CD4-positive, alpha-beta T cell treated with Interleukin-4 for 4 hours (primary cell): ENCODE data around the gene EYA2.

Experiments used
- DNase-seq: peaks from one replicate; pipeline ENCODE4 v3.0.0-alpha.2; 2020

EYA2 gene

DNA sequence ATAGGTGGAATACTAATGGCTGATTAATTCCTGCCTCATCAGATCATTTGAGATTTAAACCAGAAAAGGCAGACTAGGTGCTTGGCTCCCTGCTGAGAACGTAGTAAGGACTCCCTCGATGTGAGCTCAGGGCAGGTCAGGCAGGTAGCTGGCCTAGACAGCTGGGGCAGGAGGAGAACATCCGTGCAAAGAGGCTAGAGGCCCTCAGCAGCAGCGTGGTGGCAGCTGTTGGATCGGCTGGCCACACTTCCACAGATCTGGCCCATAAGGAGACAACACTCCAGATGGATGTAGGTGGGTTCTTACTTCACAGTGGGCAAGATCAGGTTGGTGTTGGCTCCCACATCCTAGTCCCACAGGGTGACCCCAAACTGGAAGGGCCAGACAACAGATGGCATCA is 38.5 kb downstream of the EYA2 start:
- DNase-seq, result no peak

DNA sequence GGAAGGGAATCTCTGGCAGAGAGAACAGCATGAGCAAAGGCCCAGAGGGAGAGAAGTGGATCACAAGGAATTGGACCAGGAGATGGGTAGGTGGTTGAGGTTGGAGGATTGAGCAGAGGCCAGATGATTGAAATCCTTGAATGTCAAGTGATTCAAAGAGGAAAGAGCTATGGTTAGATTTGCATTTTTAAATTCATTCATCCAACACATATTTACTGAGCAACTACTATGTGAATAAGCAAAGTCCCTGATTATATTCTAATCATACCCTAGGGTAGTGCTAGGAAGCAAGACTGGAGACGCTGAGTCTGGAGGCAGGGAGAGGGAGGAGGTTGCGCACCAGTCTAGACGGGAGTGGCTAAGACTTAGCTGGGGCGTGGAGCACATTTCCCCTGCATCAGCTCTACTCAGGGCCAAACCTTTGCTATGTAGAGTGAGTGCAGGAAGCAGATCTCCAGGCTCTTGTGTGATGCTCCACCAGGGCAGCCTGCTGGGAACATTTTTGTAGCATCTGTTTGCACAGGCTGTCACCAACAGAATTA is 40.2 kb downstream of the EYA2 start:
- DNase-seq, result no peak

DNA sequence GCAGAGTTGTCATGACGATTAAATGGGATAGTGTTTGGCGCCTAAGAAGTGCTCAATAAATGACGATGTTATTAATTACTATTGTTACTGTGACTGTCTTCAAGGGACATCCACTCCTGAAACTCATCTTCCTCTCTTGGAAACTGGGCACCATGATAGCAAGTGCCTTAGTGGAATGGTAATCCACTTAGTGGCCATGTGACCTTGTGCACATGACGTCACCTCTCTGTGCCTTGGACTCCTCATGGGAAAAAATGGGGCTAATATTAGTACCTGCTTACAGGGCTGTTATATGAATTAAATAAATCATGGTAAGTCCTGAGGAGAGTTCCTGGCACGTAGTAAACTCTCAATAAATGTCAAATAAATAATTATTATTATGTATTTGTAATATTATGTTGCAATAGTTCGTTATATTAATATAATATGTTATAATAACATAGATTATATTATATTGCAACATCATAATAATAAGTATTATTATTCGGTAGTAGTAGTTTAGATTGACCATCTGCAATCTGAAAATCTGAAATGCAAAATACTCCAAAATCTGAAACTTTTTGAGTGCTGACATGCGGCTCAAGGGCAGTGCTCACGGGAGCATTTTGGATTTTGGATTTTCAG is 40.9 kb downstream of the EYA2 start:
- no peak for DNase-seq

DNA sequence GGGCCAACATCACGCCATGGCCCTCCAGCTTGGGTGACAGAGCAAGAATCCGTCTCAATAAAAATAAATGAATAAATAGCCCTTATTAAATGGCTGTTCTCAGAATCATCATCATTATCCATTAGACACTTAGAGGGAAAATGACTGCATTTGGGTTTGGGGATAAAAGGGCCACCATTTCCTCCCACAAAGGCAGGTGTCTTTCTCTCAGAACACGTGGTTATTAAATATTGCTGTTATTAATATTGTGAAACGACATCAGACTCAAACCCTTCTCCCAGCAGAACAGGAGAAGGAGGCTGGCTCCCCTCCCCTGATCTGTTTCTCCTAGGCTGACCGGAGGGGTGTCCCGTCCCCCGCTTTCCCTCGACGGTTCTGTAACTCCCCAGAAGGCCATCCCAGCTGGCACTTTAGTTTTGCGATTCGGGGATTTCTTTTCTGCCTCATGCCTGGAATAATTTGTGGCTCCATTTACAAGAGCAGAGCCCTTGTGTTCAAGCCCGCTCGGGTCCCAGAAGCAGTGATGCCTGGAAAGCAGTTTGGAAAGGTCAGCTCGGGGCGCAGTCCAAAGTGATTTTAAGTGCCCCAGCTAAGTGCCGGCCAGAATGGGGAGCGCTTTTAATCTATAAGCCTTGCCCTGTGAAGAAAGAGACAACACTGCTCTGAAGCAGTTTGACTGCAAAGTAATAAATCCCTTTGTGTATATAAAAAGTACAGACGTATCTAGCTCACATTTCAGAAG is 41.9 kb downstream of the EYA2 start:
- DNase-seq, result no peak

DNA sequence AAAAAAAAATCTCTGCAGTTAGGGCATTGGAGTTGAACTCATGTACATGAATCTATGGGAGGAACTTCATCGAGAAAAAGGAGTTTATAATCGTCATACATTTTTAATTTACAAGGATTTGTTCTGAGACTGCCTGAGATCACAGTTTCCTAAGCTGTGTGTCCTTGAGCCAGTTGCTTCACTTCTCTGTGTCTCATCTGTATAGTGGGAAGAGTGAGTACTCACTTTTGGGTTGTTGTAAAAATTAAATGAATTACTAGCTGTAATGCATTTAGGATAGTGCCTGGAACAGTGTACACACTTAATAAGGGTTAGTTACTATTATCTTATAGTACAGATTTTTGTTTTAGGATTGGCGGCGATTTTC is 42.5 kb downstream of the EYA2 start:
- DNase-seq, result no peak

DNA sequence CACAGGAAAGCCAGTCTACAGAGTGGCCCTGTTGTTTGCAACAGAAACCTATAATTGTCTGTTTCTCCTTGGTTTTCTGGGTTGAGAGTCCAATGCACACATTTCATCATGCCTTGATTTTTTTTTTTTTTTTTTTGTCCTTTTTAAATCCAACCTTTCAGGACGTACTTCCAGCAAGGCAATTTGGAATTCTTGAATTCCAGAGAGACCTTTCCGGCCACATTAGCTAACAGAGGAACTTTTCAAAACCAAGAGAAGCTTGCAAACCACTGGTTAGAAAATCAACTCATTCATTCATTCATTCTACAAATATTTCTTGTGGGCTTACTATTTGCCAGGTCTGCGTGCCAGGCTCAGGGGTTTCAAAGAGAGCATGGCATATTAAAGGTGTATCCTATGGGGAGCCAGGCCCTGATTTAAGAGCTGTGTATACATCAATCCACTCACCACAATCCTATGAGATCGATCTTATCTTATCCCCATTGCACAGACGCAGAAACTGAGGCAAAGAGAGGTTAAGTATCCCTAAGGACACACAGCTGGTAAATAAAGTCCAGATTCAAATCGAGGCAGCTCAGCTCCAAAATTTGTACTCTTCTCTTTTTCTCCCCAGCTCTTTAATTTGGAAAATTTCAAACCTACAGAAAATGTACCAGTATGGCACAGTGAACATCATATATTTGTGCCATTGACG is 43.0 kb downstream of the EYA2 start:
- DNase-seq, result no peak

DNA sequence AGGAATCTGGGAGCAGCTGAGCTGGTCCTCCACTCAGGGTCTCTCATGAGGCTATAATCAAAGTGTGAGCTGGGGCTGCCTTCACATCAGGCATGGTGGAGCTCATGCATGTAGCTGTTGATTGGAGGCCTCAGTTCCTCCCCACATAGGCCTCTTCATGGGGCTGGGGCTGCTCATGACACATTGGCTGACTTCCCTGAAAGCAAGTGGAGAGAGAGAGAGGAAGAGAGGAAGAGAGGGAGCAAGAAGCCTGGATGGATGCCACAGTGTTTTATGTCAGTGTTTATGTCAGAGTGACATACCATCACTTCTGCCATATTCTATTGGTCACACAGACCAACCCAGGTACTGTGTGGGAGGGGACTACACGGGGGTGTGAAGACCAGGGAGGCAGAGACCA is 43.8 kb downstream of the EYA2 start:
- no peak for DNase-seq

DNA sequence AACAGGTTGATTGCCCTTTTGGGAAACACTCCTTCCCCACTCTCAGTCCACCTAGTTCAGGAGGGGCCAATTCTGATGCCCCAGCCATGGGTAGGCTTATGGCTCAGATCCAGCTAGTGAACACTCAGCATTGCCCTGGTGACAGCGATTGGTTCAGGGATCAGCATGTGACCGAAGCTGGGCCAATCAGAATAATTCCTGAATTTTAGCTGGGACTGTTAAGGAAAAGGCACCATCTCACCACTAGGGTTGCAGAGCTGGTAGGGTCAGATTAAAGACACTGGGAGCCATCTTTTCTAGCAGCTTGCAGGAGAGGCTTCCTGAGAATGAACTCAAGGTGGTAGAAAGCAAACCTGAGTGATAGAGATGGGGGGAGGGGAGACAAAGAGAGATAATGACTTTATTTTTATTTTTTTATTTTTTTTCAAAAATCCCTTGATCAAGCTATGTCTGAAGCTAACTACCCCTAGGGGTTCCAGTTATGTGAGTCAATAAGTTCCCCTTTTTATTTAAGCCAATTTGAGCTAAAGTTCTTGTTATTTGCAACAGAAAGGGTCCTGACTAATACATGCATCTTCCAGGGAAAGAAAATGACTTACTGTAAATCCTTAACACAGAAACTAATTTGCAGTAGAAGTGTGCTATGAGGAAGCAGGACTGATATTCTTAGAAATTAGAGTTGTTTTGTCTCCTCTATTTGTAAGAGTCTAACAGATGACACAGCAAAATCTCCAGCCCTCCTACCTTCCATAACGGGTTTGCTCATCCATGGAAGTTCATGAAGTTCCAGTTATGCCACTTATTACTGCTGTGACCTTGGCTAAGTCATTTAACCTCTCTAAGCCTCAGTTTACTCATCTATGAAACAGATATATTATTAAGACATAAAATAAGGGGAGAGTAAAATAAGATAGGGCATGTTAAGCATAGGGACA is 44.7 kb downstream of the EYA2 start:
- DNase-seq, result no peak

DNA sequence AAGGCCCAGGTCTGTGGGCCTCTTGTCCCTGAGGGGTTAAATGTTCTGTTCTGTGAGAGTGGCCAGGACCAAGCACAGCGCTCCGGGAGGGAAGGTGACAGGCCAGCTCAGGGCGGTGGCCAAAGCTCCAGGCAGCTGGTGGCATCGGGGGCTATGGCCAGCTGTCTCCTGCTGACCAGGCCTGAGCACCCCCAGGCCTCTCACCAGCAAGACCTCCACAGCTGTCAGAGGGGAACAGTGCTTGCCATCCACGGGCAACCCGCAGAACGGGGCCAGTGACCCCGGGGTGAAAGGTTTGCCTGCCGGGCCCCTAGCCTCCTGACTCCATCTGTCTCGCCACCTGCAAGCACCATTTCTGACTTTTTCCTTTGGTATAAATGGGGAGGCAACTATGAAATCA is 46.0 kb downstream of the EYA2 start:
- no peak for DNase-seq

DNA sequence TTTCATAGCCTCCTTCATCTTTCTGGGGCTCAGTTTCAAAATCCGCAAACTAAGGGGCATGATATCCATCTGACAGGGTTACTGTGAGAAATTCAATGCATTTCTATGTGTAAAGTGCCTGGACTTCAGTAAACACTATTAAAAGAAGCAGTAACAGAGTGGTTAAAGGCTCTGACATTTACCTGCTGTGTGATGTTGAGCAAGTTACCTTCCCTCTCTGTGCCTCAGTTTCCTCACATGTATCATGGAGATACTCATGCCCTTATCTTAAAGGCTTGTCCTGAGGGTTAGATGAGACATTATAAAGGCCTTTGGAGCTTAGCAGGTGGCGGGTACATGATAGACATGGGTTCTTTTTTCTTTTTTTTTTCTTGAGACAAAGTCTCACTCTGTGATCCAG is 46.8 kb downstream of the EYA2 start:
- no peak for DNase-seq

DNA sequence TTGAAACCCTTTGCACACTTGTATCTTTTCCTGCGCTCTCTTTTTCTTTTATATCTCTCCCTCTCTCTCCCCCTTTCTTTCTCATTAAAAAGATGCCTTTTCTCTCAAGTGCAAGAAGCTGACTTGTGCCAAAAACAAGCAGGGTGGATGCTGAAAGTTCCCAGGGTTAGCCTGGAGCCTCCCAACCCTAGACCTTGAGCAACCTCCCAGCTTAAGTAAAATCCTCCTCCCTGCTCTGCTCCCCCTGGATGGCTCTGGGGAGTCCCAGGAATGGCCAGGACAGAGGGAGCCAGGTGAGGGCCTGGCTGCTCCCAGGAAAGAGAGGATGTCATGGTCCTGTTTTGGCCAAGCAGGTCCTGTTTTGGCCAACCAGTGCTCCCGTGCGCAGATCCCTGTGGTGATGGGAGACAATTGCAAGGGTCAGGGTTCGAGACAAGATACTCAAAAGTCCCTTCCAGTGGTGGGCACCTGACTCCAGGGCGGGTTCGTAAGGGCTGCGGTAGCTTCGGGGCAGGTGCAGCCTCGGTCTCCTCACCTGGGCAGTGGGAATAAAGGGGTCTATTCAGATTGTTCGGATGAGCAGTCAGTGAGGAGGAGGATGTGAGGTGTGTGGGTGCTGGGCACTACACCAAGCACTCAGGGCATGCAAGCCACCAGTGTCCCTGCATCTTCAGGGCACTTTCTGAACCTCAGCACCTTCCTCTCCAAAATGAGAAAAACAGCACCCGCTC is 49.4 kb downstream of the EYA2 start:
- DNase-seq, result no peak

DNA sequence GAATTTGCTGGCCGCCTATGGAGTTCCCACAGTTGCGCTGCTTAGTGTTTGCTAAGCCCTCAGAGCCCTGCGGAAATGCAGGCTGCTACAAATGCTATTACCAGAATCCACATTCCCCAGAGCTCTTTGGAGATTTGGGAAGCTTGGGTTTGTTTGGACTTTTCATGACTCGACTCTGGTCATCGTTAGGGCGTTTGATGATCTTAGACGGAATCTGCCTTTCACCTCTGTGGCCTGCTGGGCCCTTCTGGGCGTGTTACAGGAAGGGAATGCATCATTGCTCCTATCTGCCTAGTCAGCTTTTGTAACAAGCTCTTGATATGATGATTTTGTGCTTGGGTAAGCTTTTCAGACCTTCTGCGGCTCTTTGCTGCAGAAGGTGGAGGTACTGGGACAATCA is 50.8 kb downstream of the EYA2 start:
- DNase-seq, result no peak

DNA sequence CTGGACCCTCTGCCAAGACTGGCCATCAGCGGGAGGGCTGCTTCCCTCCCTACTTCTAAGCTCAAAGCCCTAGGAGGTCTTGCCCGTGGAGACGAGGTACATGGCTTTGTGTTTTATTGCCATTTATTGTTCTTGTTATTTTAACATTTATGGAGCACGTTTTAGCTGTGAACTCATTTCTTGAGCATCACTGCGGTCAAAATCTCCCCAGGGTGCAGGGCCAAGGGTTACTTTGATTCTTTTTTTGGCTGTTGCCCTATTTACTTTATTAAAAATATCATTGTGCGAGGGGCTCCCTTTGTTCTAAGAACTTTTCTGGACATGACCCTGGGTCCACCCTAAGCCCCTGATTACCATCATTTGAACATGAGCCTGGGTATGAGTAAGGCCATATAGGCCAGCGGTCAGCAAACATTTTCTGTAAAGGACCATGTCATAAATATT is 51.6 kb downstream of the EYA2 start:
- DNase-seq, result no peak

DNA sequence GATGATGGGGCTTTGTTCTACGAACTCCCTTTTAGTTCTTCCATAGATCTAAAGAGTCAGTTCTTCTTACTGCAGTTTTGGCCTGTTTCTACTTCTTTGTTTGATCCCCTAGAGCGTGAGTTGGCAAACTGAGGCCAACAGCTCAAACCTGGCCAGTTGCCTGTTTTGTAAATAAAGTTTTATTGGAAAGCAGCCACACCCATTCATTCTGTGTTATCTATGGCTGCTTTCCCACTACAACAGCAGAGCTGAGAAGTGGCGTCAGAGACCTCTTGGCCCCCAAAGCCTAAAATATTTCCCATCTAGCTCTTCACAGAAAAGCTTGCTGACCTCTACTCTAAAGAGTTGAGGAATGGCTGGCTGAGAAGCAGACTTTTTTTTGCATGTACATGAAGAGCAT is 52.2 kb downstream of the EYA2 start:
- DNase-seq, result no peak

DNA sequence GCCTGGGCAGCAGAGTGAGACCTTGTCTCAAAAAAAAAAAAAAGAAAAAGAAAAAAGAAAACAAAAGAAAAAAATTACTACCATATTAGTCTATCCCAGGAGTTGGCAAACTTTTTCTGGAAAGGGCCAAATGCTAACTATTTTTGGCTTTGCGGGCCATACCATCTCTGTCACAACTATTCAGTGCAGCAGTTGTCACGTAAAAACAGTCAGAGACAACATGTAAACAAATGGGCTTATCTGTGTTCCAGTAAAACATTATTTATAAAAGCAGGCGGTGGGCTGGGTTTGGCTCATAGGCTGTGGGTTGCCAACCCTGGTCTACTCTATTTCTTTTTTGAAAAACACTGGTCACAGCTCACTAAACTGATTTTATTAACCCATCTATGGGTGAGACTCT is 53.4 kb downstream of the EYA2 start:
- DNase-seq, result no peak

DNA sequence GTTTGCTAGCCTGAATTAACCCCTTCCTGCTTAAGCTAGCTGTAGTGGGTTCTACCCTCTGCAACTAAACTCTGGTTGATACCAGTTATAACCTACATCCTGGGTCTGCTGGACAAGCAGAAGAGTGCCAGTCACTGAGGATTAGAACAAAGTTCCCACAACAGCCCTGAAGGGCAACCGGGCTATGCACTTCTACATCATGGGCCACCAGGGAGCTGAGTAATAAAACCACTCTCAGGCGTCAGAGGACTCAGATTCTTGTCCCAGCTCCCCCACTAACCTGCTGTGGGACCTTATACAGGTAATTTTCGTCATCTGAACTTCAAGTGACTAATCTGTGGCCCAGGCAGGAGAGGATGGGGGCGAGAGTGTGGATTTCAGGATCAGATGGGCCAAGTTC is 56.8 kb downstream of the EYA2 start:
- DNase-seq, result no peak

DNA sequence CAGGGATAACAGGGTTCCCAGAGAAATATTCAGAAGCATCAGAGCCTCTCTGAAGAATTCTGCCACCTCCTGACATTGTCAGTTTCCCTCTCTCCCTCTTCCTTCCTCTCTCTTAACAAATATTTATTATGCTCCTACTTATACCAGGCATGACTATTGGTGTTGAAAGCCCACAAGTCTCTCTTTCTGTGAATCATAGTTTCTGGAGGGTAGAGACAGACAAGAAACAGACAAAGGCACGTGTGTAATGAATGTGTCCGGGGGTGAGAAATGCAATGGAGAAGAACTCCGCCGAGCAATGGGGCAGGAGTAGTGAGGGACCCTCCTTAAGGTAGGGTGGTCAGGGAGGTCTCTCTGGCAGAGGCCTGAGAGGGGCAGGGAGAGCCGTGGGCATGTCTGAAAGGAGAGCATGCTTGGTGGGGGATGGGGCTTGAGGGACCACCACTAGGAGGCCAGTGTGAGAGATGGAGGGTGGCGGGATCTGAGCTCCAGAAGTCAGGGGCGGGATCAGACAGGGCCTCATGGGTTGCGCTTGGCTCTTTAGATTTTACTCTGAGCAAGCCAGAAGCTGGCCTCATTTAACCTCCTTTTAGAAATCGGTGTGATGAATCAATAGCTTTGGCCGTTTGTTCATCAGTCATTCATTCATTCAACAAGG is 57.3 kb downstream of the EYA2 start:
- DNase-seq, result no peak

DNA sequence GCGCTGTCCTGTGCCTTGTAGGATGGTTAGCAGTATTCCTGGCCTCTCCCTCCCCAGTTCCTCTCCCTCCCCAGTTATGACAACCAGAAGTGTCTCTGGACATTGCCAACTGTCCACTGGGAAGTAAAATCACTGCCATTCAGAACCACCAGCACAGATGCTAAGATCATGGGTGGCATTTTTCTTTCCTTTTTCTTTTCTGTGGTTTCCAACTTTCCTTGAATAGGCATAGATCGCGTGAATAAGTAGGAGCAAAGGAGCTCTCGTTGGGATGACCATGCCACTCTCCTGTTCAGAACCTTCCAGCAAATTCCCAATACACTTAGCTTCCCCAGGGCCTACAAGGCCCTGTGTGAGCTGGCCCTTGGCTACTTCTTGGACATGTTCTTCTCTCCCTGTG is 59.0 kb downstream of the EYA2 start:
- DNase-seq, result no peak

DNA sequence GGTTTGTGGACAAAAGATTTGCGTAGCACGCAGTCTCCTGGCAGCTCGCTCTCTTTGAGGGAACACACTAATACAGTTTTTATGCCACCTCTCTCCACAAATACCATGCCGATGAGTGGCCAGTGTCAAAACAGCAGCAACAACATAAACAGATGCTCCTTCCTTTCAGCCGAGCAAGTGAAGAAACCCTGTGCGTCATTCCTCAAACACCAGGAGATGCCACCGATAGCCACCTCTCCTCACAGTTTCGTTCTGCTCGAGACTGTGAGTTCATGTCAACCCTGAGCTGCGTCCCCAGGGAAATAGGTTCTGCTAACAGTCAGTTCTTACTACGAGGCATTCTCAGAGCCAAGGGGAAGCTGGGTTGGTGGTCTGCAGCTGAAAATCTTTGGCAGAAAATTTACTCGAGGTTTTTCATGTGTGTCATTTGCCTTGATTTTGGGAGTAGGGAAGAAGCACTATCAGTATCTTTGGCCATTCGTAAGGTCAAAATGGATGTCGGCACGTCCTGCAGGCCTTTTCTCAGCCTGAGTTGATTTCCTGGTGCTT is 59.9 kb downstream of the EYA2 start:
- DNase-seq, result no peak

DNA sequence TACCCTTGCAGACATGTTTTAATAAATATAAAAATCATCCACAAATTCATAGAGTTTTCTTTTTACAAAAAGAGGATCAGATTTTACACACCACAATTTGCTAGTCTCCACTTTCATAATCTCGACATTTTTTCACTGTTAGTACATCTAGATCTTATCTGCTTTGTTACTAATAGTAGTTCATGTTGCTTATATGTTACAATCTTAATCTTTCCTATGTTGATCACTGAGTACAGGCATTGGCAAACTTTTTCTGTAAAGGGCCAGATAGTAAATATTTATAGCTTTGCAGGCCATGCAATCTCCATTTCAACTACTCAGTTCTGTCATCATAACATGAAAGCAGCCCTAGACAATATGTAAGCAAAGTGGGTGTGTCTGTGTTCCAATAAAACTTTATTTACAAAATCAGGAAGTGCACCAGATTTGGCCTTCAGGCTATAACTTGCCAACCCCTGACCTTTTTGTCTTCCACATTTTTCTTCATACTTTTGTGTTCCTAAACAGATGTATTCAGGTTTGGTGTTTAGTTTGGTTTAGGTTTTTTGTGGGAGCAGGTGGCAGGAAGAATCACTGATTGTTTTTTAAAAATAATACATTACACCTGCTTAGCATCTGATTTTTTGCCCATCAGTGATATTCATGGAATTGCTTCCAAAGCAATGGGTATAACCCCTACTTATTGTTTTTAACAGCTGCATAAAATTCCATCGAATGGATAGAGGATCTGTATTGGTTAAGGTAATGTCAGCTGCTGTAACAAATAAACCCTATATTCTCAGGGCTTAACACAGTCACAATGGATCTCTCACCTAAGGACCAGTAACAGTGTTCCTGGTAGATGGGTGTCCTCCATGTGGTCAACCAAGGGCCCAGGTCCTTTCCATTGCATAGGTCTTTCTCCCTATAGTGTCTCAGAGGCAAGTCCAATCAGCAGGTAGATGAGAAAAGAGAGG is 61.2 kb downstream of the EYA2 start:
- DNase-seq, result no peak
